MCF 10A (cell line): ENCODE data around the gene UGT1A10. TPM values are rescaled to one million over a fixed set of nuclear protein-coding genes. Genes with fewer than 3 reads are reported as not detected.
"Not testable (repeated sequence)": the region's sequence is repeated elsewhere in the genome, so short reads cannot be mapped to it uniquely, and the experiment has no call there.

Experiments used
- BruUV-seq: library from RNA; stranded (reverse); fragments of 400-500 nt; replicated peaks from 2 replicates; lab custom pipeline; 2021; lab: Mats Ljungman, UMichigan
- CTCF ChIA-PET: fragments of 300-600 bp; sonication (Branson Sonifier 250); formaldehyde crosslinking; extraction: SDS; loops from one replicate; lab custom pipeline; 2021; ENCODE audit warnings: antibody characterized with exemption, inconsistent platforms; lab: Yijun Ruan, JAX
- POLR2A ChIA-PET: fragments of 300-600, 350-650 bp; sonication (Branson Sonifier 250); formaldehyde crosslinking; extraction: SDS; loops from one replicate; lab custom pipeline; 2020; ENCODE audit warnings: antibody characterized with exemption, inconsistent platforms; lab: Yijun Ruan, JAX
- DNase-seq: peaks from one replicate; pipeline ENCODE4 v3.0.0-alpha.2; 2018; ENCODE audit not compliant: unreplicated experiment
- H3K27ac Mint-ChIP-seq: one replicate; pipeline ENCODE4 v1.8.0; 2022; ENCODE audit warnings: mild to moderate bottlenecking, low read depth, mixed read lengths; ENCODE audit not compliant: unreplicated experiment
- H3K27me3 Mint-ChIP-seq: one replicate; pipeline ENCODE4 v1.8.0; 2022; ENCODE audit warnings: mixed read lengths; ENCODE audit not compliant: insufficient read depth, unreplicated experiment
- H3K36me3 Mint-ChIP-seq: one replicate; pipeline ENCODE4 v1.8.0; 2022; ENCODE audit warnings: mild to moderate bottlenecking, moderate library complexity, mixed read lengths; ENCODE audit not compliant: insufficient read depth, unreplicated experiment
- H3K4me1 Mint-ChIP-seq: one replicate; pipeline ENCODE4 v1.8.0; 2022; ENCODE audit warnings: mixed read lengths; ENCODE audit not compliant: insufficient read depth, unreplicated experiment
- H3K4me3 Mint-ChIP-seq: one replicate; pipeline ENCODE4 v1.8.0; 2022; ENCODE audit warnings: mild to moderate bottlenecking, moderate library complexity, mixed read lengths; ENCODE audit not compliant: unreplicated experiment
- H3K9me3 Mint-ChIP-seq: one replicate; pipeline ENCODE4 v1.8.0; 2022; ENCODE audit warnings: mixed read lengths; ENCODE audit not compliant: unreplicated experiment
- intact Hi-C: fragments of 100-400 bp; cut with micrococcal nuclease; formaldehyde crosslinking; loops from 2 replicates; pipeline ENCODE4 v1.14.1; 2022
- total RNA-seq: library from RNA; stranded (reverse); gene quantifications from 2 replicates; pipeline ENCODE4 v1.2.3, GENCODE V29; 2022
- TF ChIP-seq, protein P1 (sequence below): fragments of 200-600 bp; IDR thresholded peaks from one replicate; pipeline ENCODE4 v1.8.0; 2022; ENCODE audit warnings: antibody characterized with exemption, mild to moderate bottlenecking; ENCODE audit not compliant: unreplicated experiment

Gene UGT1A10
- total RNA-seq, 1 experiment from 2014 or later: not detected

DNA sequence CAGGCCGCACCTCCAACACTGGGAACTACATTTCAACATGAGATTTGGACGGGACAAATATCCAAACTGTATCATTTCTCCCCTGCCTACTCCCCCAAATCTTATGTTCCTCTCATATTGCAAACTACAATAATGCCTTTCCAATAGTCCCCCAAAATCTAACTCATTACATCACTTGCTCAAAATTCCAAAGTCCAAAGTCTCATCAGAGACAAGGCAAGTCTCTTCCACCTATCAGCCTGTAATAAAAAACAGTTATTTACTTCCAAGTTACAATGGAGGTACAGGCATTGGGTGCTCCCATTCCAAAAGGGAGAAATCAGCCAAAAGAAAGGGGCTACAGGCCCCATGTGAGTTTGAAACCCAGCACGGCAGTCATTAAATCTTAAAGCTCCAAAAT lies 31.4 kb upstream of the UGT1A10 start:
- TF ChIP-seq, protein P1, sequence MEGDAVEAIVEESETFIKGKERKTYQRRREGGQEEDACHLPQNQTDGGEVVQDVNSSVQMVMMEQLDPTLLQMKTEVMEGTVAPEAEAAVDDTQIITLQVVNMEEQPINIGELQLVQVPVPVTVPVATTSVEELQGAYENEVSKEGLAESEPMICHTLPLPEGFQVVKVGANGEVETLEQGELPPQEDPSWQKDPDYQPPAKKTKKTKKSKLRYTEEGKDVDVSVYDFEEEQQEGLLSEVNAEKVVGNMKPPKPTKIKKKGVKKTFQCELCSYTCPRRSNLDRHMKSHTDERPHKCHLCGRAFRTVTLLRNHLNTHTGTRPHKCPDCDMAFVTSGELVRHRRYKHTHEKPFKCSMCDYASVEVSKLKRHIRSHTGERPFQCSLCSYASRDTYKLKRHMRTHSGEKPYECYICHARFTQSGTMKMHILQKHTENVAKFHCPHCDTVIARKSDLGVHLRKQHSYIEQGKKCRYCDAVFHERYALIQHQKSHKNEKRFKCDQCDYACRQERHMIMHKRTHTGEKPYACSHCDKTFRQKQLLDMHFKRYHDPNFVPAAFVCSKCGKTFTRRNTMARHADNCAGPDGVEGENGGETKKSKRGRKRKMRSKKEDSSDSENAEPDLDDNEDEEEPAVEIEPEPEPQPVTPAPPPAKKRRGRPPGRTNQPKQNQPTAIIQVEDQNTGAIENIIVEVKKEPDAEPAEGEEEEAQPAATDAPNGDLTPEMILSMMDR: no peak

DNA sequence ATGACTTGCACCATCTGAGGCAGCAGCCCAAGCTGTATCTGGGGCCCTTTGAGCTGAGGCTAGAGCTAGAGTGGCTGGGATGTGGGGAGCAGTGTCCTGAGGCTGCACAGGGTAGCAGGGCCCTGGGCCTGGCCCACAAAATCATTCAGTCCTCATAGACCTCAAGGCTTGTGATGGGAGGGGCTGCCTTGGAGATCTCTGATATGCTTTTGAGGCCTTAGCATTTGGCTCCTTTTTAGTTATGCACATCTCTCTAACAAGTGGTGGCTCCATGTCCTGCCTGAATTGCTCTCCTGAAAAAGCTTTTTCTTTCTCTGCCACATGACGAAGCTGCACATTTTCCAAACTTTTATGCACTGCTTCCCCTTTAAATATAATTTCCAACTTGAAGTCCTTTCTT lies 30.6 kb upstream of the UGT1A10 start:
- TF ChIP-seq, protein P1: no peak
- no peak for DNase-seq
- intact Hi-C loops: no loop called here
- Mint-ChIP-seq H3K27me3 (no peaks in the 10 kb centered on the region), H3K36me3 (no peaks in the 10 kb centered on the region), H3K4me1 (no peaks in the 10 kb centered on the region), H3K9me3 (peaks cover 14% of the 10 kb centered on the region), H3K4me3 (no peak overlapping the region), H3K27ac (no peak overlapping the region)
- CTCF ChIA-PET: no interaction called here
- no TSS peak for BruUV-seq
- POLR2A ChIA-PET: no interaction called here

More for the DNA sequence above, 31.4 kb upstream of the UGT1A10 start:
- CTCF ChIA-PET: no interaction called here
- Mint-ChIP-seq H3K27me3 (no peaks in the 10 kb centered on the region), H3K9me3 (peaks cover 7% of the 10 kb centered on the region), H3K36me3 (no peaks in the 10 kb centered on the region), H3K27ac (no peak overlapping the region), H3K4me3 (no peak overlapping the region), H3K4me1 (no peaks in the 10 kb centered on the region)
- POLR2A ChIA-PET: no interaction called here
- no TSS peak for BruUV-seq
- intact Hi-C loops: no loop called here
- no peak for DNase-seq

DNA sequence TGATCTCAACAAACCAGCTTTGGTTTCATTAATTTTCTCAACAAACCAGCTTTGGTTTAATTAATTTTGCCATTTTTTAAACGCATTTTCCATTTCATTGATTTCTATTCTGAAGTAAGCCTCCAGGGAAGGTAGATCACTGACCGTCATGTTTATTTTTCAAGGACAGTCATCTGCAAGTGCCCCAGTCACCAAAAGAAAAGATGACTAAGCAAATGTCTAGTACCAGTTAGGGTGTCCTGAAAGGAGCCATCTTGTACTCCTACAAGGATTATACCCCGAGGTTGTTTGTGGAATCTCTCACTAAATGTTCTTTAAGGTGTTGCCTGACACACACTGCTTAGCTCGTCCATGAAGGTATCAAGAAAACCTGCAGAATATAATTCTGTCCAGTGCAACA lies 25.0 kb upstream of the UGT1A10 start:
- H3K36me3 Mint-ChIP-seq: no peaks in the 10 kb centered on the region
- intact Hi-C loops: no loop called here

DNA sequence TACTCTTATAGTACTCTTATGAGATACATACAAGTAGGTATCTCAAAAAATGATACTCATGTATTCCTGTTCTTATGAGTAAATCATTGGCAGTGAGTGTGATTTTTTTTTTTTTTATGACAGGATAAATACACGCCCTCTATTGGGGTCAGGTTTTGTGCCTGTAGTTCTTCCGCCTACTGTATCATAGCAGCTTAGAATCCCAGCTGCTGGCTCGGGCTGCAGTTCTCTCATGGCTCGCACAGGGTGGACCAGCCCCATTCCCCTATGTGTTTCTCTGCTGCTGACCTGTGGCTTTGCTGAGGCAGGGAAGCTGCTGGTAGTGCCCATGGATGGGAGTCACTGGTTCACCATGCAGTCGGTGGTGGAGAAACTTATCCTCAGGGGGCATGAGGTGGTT lies 18.8 kb upstream of the UGT1A10 start, which contains the start of gene UGT1A8:
UGT1A8 (plus strand) TSS at position 158 of the 400 bp plus-strand sequence; CDS start at position 233, 75 bp downstream.
- H3K36me3 Mint-ChIP-seq, H3K27me3 Mint-ChIP-seq, CTCF ChIA-PET, H3K4me1 Mint-ChIP-seq, H3K4me3 Mint-ChIP-seq, intact Hi-C loops, POLR2A ChIA-PET, H3K27ac Mint-ChIP-seq, BruUV-seq, DNase-seq: not testable (repeated sequence)
- peaks cover 15% of the 10 kb centered on the region for H3K9me3 Mint-ChIP-seq

More for the DNA sequence above, 25.0 kb upstream of the UGT1A10 start:
- H3K27ac Mint-ChIP-seq: no peak overlapping the region
- CTCF ChIA-PET: no interaction called here
- TF ChIP-seq, protein P1: no peak
- no peaks in the 10 kb centered on the region for H3K4me1 Mint-ChIP-seq
- DNase-seq: no peak
- H3K9me3 Mint-ChIP-seq: peaks cover 35% of the 10 kb centered on the region
- H3K4me3 Mint-ChIP-seq: no peak overlapping the region
- no TSS peak for BruUV-seq
- POLR2A ChIA-PET: interaction anchor here (0.6 kb wide), 1 partner anchor 75 kb away, joined by 3 read pairs; no protein-coding TSS in a partner anchor
- H3K27me3 Mint-ChIP-seq: no peaks in the 10 kb centered on the region

DNA sequence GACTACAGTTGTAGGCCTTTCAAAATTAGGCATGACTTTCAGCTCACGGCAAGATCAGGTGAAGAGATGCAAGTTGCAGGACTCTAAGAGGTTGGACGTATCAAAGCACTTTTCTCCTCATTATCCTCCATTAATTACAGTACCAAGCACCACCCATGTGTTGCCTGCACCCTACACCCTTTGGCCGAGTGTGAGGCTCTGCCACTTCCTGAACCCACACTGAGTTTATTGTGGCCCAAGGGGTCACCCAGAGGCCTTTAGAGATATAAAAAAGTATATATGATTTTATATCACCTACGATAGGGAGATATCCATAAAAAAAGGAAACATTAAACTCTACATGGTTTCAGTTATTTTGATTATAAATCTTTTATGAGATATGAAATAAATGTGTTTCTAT lies 16.0 kb upstream of the UGT1A10 start:
- POLR2A ChIA-PET: no interaction called here
- Mint-ChIP-seq H3K27ac (no peak overlapping the region), H3K27me3 (no peaks in the 10 kb centered on the region), H3K9me3 (peaks cover 8% of the 10 kb centered on the region), H3K4me1 (no peaks in the 10 kb centered on the region), H3K4me3 (no peak overlapping the region), H3K36me3 (no peaks in the 10 kb centered on the region)
- intact Hi-C loops: no loop called here
- TF ChIP-seq, protein P1: no peak
- CTCF ChIA-PET: no interaction called here
- BruUV-seq: no TSS peak
- DNase-seq: no peak

DNA sequence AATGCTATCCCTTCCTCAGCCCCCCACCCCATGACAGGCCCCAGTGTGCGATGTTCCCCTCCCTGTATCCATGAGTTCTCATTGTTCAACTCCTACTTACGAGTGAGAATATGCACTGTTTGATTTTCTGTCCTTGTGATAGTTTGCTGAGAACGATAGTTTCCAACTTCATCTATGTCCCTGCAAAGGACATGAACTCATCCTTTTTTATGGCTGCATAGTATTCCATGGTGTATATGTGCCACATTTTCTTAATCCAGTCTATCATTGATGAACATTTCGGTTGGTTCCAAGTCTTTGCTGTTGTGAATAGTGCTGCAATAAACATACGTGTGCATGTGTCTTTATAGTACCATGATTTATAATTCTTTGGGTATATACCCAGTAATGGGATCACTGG lies 14.4 kb upstream of the UGT1A10 start:
- H3K36me3 Mint-ChIP-seq, intact Hi-C loops, DNase-seq, H3K27me3 Mint-ChIP-seq, H3K9me3 Mint-ChIP-seq, H3K4me1 Mint-ChIP-seq, H3K4me3 Mint-ChIP-seq, CTCF ChIA-PET, POLR2A ChIA-PET, H3K27ac Mint-ChIP-seq, BruUV-seq: not testable (repeated sequence)
